GM19035 (cell line): ENCODE results near the gene ATP6V0A4.
"Not testable (repeated sequence)": the region's sequence is repeated elsewhere in the genome, so short reads cannot be mapped to it uniquely, and the experiment has no call there.

Experiments
- ATAC-seq: cut with Tn5 transposase; IDR thresholded peaks from one replicate; pipeline ENCODE4 v1.9.1; 2021; ENCODE audit not compliant: unreplicated experiment

ATP6V0A4 gene

DNA sequence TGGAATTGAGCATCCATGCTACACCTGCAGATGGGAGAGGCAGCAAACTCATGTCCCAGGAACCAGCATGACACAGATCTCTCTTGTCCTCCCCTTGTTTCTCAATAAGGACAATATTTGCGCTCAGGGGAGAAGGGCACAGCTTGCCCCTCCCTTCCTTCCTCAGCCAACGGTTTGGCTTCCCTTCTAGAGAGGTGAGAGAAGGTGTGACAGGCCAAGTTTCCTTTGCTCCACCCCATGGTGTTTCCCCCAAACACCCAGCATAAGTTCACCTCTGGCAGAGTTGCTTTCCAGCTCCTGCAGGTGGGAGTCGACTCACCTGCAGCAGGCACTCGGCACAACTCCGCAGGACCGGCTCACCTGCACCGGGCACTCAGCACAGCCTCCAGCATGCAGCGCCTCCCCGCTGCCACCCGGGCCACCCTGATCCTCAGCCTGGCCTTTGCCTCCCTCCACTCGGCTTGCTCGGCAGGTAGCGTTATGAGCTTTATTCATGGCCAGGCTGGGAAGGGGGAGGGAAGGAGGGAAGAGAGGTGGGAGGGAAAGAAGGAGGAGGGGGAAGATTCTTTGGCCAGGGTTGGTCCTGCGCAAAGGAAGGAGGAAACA, at the start of gene ATP6V0A4, which contains the start of gene TMEM213:
ATP6V0A4 (minus strand) TSS at position 482 of the 606 bp plus-strand sequence. CDS start 26,949 bp downstream, outside the sequence.
TMEM213 (plus strand) TSS at position 280 of the 606 bp plus-strand sequence; CDS start at position 391, 111 bp downstream.
- no peak for ATAC-seq

DNA sequence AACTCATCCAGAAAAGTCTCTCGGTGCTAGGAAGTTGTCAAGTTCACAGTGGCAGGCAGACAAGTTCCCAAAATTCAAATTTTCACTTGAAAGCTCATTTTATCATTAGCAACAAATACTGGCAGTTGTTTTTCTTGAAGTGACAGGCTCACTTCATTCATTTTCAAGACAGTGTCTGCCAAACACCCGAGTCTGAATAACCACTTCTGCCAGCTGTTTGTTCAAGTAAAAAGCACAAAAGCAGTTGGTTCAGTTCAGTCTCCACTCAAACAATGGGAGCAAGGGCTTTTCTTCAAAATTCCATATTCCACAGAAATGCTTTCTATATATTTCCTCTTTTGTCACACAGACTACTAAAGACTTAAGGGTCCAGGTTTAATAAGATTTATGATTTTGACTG, 47.7 kb upstream of the ATP6V0A4 start:
- ATAC-seq = no peak

GRCh38 chr7:138843632-138844580, 45.9 kb upstream of the ATP6V0A4 start:
- no peak for ATAC-seq

- no peak for ATAC-seq
These were observed 44.1 kb upstream of the ATP6V0A4 start for GRCh38 chr7:138842111-138842510.

- no peak for ATAC-seq
These were observed 40.2 kb upstream of the ATP6V0A4 start for GRCh38 chr7:138838166-138838565.

DNA sequence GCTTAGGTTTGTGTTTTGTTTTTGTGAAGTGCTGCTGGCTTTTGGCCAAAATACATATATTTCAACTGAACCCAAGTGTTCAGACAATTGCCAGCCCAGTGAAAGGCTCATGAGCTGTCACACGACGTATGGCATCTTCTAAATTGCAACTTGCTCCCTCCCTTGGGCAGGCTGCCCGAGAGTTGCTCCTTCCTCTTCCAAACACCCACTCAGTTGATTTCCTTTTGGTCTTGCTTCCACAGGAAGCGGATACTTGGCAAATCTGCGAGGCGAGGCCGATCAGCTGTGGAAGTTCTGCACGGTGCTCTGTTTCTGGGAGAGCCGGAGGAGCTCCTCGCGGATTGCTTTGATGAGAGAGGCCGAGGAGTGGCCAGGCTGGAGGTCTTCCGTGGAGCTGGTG, 39.6 kb upstream of the ATP6V0A4 start:
- no peak for ATAC-seq

GRCh38 chr7:138835087-138835486, 37.1 kb upstream of the ATP6V0A4 start:
- ATAC-seq = no peak

GRCh38 chr7:138834583-138834982, 36.6 kb upstream of the ATP6V0A4 start:
- no peak for ATAC-seq

GRCh38 chr7:138833596-138833995, 35.6 kb upstream of the ATP6V0A4 start:
- ATAC-seq = no peak

GRCh38 chr7:138832966-138833365, 35.0 kb upstream of the ATP6V0A4 start:
- no peak for ATAC-seq

DNA sequence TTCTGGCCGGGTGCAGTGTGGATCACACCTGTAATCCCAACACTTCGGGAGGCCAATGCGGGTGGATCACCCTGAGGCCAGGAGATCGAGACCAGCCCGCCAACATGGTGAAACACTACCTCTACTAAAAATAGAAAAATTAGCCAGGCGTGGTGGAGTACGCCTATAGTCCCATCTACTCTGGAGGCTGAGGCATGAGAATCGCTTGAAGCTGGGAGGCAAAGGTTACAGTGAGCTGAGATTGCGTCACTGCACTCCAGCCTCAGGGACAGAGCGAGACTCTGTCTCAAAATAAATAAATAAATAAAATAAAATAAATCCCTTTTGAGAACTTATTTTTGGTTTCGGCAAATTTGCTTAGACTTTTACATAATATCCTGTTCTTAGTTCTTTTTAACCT, 31.3 kb upstream of the ATP6V0A4 start:
- ATAC-seq = no peak

DNA sequence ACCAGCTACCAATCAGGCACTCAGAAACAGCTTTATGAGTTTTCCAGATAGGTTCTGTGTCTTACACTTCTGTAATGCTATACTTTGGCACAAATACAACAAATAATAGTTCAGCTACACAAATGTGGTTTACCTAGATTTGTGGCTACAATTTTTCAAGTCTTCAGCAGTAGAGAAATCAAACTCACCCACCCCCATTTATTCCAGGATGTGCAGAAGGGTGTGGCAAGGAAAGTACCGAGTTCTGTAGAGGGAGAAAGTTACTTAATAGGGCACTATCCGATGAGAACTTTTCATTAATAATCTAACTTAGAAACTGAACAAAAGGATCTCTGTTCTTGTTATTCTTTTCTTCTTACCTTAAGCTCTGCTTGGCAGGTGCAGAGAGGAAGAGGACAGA, 30.3 kb upstream of the ATP6V0A4 start:
- no peak for ATAC-seq

DNA sequence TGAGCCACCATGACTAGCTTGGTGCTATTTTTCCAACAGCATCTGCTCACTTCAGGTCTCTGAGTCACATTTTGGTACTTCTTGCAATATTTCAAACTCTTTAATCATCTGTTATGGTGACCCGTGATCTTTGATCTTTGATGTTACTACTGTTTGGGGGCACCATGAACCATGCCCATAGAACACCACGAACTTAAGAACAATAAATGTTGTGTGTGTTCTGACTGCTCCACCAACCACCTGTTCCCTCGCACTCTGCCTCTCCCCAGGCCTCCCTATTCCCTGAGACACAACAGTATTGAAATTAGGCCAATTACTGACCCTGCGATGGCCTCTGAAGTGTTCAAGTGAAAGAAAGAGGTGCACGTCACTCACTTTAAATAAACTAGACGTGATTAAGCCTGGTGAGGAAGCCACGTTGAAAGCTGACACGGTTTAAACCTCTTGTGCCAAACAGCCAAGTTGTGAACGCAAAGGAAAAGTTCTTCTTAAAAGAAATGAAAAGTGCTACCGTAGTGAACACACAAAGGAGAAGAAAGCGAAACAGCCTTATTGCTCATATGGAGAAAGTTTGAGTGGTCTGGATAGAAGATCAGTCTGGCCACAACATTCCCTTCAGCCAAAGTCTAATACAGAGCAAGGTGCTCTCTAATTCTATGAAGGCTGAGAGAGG, 27.2 kb upstream of the ATP6V0A4 start:
- no peak for ATAC-seq

DNA sequence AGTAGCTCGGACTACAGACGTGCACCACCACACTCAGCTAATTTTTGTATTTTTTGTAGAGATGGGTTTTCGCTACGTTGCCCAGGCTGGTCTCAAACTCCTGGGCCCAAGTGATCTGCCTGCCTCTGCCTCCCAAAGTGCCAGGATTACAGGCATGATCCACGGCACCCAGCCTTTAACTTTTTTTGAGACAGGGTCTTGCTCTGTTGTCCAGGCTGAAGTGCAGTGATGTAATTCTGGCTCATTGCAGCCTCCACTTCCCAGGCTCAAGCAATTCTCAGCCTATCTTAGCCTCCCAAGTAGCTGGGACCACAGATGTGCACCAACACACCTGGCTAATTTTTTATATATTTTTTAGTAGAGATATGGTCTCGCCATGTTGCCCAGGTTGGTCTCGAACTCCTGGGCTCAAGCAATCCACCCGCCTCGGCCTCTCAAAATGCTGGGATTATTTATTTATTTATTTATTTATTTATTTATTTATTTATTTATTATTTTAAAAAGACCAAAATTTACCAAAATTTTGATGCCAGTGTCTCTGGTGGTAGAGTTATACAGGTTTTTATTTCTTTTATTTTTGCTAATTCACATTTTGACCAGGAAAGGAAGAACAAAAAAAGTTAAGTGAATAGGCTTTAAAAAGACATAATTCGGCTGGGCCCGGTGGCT, 25.0 kb upstream of the ATP6V0A4 start:
- ATAC-seq = no peak

- no peak for ATAC-seq
These were observed 23.9 kb upstream of the ATP6V0A4 start for GRCh38 chr7:138821912-138822311.

DNA sequence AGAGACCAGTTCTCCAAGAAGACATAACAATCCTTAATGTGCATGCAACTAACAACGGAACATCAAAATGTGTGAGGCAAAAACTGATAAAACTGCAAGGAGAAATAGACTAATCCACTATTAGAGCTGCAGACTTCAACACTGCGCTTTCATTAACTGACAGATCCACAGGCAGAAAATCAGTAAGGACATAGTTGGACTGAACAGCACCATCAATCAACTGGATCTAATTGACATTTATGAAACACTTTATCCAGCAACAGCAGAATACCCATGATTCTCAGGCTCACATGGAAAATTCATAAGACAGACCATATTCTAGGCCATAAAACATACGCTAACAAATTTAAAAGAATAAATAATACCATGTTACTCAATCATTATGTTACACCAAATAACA, 21.6 kb upstream of the ATP6V0A4 start:
- no peak for ATAC-seq

DNA sequence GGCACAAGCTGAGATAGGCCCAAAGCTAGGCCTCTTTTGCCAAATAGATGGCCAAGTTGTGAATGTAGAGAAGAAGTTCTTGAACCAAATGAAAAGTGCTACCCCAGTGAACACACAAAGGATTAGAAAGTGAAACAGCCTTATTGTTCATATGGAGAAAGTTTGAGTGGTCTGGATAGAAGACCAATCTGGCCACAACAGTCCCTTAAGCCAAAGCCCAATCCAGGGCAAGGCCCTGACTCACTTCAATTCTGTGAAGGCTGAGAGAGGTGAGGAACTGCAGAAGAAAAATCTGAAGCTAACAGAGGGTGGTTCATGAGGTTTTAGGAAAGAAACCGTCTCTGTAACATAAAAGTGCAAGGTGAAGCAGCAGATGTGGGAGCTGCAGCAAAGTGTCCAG, 18.7 kb upstream of the ATP6V0A4 start:
- ATAC-seq = no peak

GRCh38 chr7:138814816-138815332, 16.9 kb upstream of the ATP6V0A4 start:
- ATAC-seq = no peak

- ATAC-seq = no peak
These were observed 15.9 kb upstream of the ATP6V0A4 start for GRCh38 chr7:138813945-138814344.

- not testable (repeated sequence) for ATAC-seq
These were observed 13.3 kb upstream of the ATP6V0A4 start for GRCh38 chr7:138811327-138811726.

GRCh38 chr7:138809346-138809745, 11.3 kb upstream of the ATP6V0A4 start:
- no peak for ATAC-seq
